Right lobe of liver (tissue), 6 donors: ENCODE measurements around the gene PIP4K2B. TPM values are rescaled to one million over a fixed set of nuclear protein-coding genes. Genes with fewer than 3 reads are reported as not detected.

ENCODE experiments used
- ATAC-seq, 4 donors: fragments of 200-7000 bp; cut with Tn5 transposase; one replicate each; pipeline ENCODE4 v1.9.1; 2020; ENCODE audit warnings: mild to moderate bottlenecking in 4 of 4, moderate library complexity in 4 of 4
- DNase-seq, 3 donors: peaks; one replicate each; pipeline ENCODE4 v3.0.0-alpha.2; 2020
- H3K27ac ChIP-seq, 3 donors: fragments of 200-600 bp; one replicate each; pipeline ENCODE4 v1.8.0; 2022
- H3K27me3 ChIP-seq, 2 donors: fragments of 200-600 bp; one replicate each; pipeline ENCODE4 v1.8.0; 2022
- H3K36me3 ChIP-seq, 4 donors: fragments of 200-600 bp; sonication (generic) in 1 of 4; one replicate each; pipeline versions ENCODE4 v1.5.1 to v1.8.0; 2017 to 2022; ENCODE audit warnings: control low read depth in 1 of 4
- H3K4me1 ChIP-seq, 4 donors: fragments of 200-600 bp; sonication (generic) in 1 of 4; one replicate each; pipeline versions ENCODE4 v1.5.1 to v1.8.0; 2017 to 2022; ENCODE audit warnings: control low read depth in 1 of 4
- H3K4me3 ChIP-seq, 3 donors: fragments of 200-600 bp; one replicate each; pipeline ENCODE4 v1.8.0; 2022
- H3K9me3 ChIP-seq, 4 donors: fragments of 200-600 bp; sonication (generic) in 1 of 4; one replicate each; pipeline versions ENCODE4 v1.5.1 to v1.8.0; 2017 to 2022; ENCODE audit warnings: control low read depth in 1 of 4
- POLR2A ChIP-seq: fragments of 450-650 bp; IDR thresholded peaks from one replicate; pipeline ENCODE4 v1.6.1; 2017; ENCODE audit warnings: antibody characterized with exemption, mild to moderate bottlenecking
- WGBS: methylation state at CpG from one replicate; pipeline ENCODE4 v1.1.6; 2018; ENCODE audit warnings: low coverage, low lambda C conversion rate; ENCODE audit not compliant: insufficient coverage; ENCODE audit errors: missing lambda C conversion rate; 5-methylcytosine and 5-hydroxymethylcytosine counted together
- intact Hi-C, 2 donors: fragments of 100-400 bp; cut with DNase I; formaldehyde crosslinking; loops; one replicate each; pipeline versions ENCODE4 v1.11.2 to v1.14.1; 2022
- total RNA-seq, 6 experiments: library from RNA; depleted of rRNA in 2 of 6; stranded (reverse); fragments of >200 nt in 2 of 6; fragmentation: NEBNext Ultra II Directional in 3 of 6; extraction: Animal tissue kit (Norgen Biotek cat#: 25700) in 3 of 6; gene quantifications; one replicate each; pipeline versions ENCODE4 v1.1.0 to v1.2.4, GENCODE V29; 2016 to 2023
- TF ChIP-seq, protein P1 (sequence below), 4 donors: fragments of 200-600 bp in 3 of 4; fragments of 450-650 bp in 1 of 4; IDR thresholded peaks; one replicate each; pipeline versions ENCODE4 v1.5.1 to v1.8.0; 2016 to 2022; ENCODE audit warnings: antibody characterized with exemption in 4 of 4, mild to moderate bottlenecking in 2 of 4
- donor health status: DM: no; HTN: yes; CAD: no.
- donor health status: DM: no; HTN: no; CAD: no.
- donor health status: DM: no; HTN: no; CAD: no.
- donor health status: DM: no; HTN: yes; CAD: no.
- donor health status: DM: no; HTN: yes; CAD: no.

The PIP4K2B gene
- total RNA-seq, 6 experiments from 2014 or later: 11.5 to 19.5 (median 15.4) TPM

DNA sequence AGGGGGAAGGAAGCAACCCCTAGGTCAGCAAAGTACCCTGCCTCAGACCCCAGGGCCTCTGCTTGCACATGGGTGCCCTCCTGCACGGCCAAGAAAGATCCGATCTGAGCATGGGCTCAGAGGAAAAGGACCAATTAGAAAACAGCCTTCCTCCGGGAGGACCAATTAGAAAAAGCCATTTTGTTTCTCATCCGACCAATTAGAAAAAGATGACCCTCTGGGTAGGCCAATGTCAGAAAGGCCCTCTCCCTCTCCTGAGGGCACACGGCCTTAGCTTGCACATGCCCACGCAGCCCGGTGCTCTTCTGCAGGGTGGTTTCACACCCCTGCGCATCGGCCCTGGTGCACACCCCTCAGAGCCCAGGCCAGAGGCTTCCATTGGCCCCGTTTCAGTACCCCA is 74.3 kb downstream of the PIP4K2B start:
- Histone ChIP-seq H3K9me3 (no peaks in the 10 kb centered on the region), H3K4me3 (no peak overlapping the region), H3K36me3 (peaks cover 0 to 9% (median 0%) of the 10 kb centered on the region in 4 donors), H3K4me1 (peaks cover 0 to 6% (median 2%) of the 10 kb centered on the region in 4 donors), H3K27ac (no peak overlapping the region), H3K27me3 (no peaks in the 10 kb centered on the region)
- no peak for TF ChIP-seq POLR2A
- TF ChIP-seq, protein P1, sequence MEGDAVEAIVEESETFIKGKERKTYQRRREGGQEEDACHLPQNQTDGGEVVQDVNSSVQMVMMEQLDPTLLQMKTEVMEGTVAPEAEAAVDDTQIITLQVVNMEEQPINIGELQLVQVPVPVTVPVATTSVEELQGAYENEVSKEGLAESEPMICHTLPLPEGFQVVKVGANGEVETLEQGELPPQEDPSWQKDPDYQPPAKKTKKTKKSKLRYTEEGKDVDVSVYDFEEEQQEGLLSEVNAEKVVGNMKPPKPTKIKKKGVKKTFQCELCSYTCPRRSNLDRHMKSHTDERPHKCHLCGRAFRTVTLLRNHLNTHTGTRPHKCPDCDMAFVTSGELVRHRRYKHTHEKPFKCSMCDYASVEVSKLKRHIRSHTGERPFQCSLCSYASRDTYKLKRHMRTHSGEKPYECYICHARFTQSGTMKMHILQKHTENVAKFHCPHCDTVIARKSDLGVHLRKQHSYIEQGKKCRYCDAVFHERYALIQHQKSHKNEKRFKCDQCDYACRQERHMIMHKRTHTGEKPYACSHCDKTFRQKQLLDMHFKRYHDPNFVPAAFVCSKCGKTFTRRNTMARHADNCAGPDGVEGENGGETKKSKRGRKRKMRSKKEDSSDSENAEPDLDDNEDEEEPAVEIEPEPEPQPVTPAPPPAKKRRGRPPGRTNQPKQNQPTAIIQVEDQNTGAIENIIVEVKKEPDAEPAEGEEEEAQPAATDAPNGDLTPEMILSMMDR (IDR thresholded peaks at IDR 0.05): no peak
- DNase-seq (no peak), ATAC-seq (no peak)
- WGBS: 68% methylated on average over 2 of the region's 10 CpGs
- intact Hi-C loops: no loop called here

DNA sequence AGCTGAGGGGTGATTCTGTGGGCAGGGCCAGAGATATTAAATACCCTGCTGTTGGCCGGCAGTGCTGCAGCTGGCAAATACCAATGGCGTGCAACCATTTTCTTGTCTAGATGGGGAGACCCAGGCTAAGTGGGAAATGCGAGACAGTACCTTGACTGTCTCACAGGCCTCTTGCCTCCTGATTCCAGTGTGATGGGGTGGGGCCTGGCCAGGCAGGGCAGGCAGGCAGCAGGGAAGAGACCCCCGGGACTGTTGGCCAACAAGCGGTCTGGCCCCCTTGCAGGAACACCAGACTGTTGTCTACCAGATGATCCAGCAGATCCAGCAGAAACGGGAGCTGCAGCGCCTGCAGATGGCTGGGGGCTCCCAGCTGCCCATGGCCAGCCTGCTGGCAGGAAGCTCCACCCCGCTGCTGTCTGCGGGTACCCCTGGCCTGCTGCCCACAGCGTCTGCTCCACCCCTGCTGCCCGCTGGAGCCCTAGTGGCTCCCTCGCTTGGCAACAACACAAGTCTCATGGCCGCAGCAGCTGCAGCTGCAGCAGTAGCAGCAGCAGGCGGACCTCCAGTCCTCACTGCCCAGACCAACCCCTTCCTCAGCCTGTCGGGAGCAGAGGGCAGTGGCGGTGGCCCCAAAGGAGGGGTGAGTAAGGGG is 74.9 kb downstream of the PIP4K2B start:
- intact Hi-C loops: no loop called here
- H3K36me3 ChIP-seq: peaks cover 0 to 9% (median 0%) of the 10 kb centered on the region in 4 donors
- DNase-seq (peak in 2 of 3 donors; percentile 47 to 58), ATAC-seq (peak in 1 of 4 donors; percentile 14)
- H3K4me1 ChIP-seq: peaks cover 0 to 5% (median 2%) of the 10 kb centered on the region in 4 donors
- TF ChIP-seq, protein P1 (IDR thresholded peaks at IDR 0.05): no peak
- no peak for TF ChIP-seq POLR2A
- H3K4me3 ChIP-seq: no peak overlapping the region
- H3K27me3 ChIP-seq: no peaks in the 10 kb centered on the region
- H3K27ac ChIP-seq: no peak overlapping the region
- 83% methylated on average over 1 of the region's 16 CpGs for WGBS
- no peaks in the 10 kb centered on the region for H3K9me3 ChIP-seq

DNA sequence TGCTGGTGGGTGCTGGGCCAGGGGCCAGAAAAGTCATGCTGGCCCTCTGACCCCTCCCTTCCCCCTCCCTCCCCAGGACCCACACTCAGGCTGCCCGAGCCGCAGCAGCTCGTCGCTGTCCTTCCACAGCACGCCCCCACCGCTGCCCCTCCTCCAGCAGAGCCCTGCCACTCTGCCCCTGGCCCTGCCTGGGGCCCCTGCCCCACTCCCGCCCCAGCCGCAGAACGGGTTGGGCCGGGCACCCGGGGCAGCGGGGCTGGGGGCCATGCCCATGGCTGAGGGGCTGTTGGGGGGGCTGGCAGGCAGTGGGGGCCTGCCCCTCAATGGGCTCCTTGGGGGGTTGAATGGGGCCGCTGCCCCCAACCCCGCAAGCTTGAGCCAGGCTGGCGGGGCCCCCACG is 77.6 kb downstream of the PIP4K2B start:
- Histone ChIP-seq H3K36me3 (peaks cover 0 to 9% (median under 1%) of the 10 kb centered on the region in 4 donors), H3K4me1 (no peaks in the 10 kb centered on the region), H3K27me3 (no peaks in the 10 kb centered on the region), H3K27ac (no peak overlapping the region), H3K9me3 (no peaks in the 10 kb centered on the region), H3K4me3 (no peak overlapping the region)
- no peak for ATAC-seq
- 98% methylated on average over 6 of the region's 16 CpGs for WGBS
- DNase-seq: no peak
- intact Hi-C loops: no loop called here
- TF ChIP-seq POLR2A: no peak
- TF ChIP-seq, protein P1 (IDR thresholded peaks at IDR 0.05): no peak

DNA sequence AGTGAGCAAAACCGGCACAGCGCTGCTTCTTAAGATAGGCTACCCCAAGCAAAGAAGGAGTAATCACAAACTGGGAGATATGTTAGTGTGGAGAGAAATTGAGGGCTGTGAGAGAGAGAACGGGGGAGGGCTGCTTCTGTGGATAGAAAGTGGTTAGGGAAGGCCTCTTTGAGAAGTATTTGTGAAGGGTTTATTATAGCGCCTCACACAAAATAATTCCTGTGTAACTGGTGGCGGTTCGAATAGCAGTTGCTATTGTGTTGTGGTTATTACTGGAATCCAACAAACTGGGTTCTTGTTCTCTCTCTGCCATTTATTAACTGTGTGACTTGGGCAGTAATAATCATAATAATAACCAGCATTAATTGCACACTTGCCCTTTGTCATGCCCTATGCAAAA is 78.4 kb downstream of the PIP4K2B start:
- Histone ChIP-seq H3K36me3 (peaks cover 0 to 13% (median 2%) of the 10 kb centered on the region in 4 donors), H3K27ac (no peak overlapping the region), H3K27me3 (no peaks in the 10 kb centered on the region), H3K4me1 (no peaks in the 10 kb centered on the region), H3K4me3 (no peak overlapping the region), H3K9me3 (no peaks in the 10 kb centered on the region)
- DNase-seq: no peak
- WGBS: 87% methylated on average over 6 of the region's 6 CpGs
- TF ChIP-seq, protein P1 (IDR thresholded peaks at IDR 0.05): no peak
- TF ChIP-seq POLR2A: no peak
- intact Hi-C loops: no loop called here
- no peak for ATAC-seq
